Loucy (cell line): ENCODE measurements around the gene FZD8.

Experiments
- H2AFZ ChIP-seq: fragments of 200-600 bp; sonication (generic); 2 replicates; pipeline ENCODE4 v1.6.0; 2016; ENCODE audit warnings: antibody characterized with exemption, mild to moderate bottlenecking, low read length, moderate library complexity
- H3F3A ChIP-seq: fragments of 200-600 bp; 2 replicates; pipeline ENCODE4 v1.6.0; 2016; ENCODE audit warnings: antibody characterized with exemption, low read depth, mild to moderate bottlenecking
- H3K27me3 ChIP-seq: fragments of 200-600 bp; sonication (generic); 2 replicates; pipeline ENCODE4 v1.6.1; 2014; ENCODE audit warnings: low read length, mild to moderate bottlenecking; ENCODE audit not compliant: insufficient read depth, poor library complexity, severe bottlenecking
- H3K36me3 ChIP-seq: fragments of 200-600 bp; sonication (generic); 2 replicates; pipeline ENCODE4 v1.6.1; 2016; ENCODE audit warnings: low read length; ENCODE audit not compliant: insufficient read depth
- H3K4me1 ChIP-seq: fragments of 200-600 bp; sonication (generic); 2 replicates; pipeline ENCODE4 v1.5.1; 2014; ENCODE audit warnings: low read length, mild to moderate bottlenecking; ENCODE audit not compliant: insufficient read depth, poor library complexity, severe bottlenecking
- H3K4me2 ChIP-seq: fragments of 200-600 bp; sonication (generic); 2 replicates; pipeline ENCODE4 v1.6.0; 2014; ENCODE audit warnings: antibody characterized with exemption, low read length, low read depth, mild to moderate bottlenecking; ENCODE audit not compliant: poor library complexity, severe bottlenecking
- H3K4me3 ChIP-seq: fragments of 200-600 bp; sonication (generic); 2 replicates; pipeline ENCODE4 v1.5.1; 2014; ENCODE audit warnings: low read length, mild to moderate bottlenecking, mixed read lengths; ENCODE audit not compliant: poor library complexity, severe bottlenecking
- H3K79me2 ChIP-seq: fragments of 200-600 bp; sonication (generic); 2 replicates; pipeline ENCODE4 v1.6.1; 2014; ENCODE audit warnings: low read length; ENCODE audit not compliant: insufficient read depth
- H3K9ac ChIP-seq: fragments of 200-600 bp; sonication (generic); 2 replicates; pipeline ENCODE4 v1.6.0; 2014; ENCODE audit warnings: mild to moderate bottlenecking, low read depth, low read length, moderate library complexity; ENCODE audit not compliant: poor library complexity, severe bottlenecking
- H3K9me2 ChIP-seq: fragments of 200-600 bp; sonication (generic); replicated peaks from 2 replicates; pipeline ENCODE4 v1.6.1; 2016; ENCODE audit warnings: low read depth, low read length, mixed read lengths
- H3K9me3 ChIP-seq: fragments of 200-600 bp; sonication (generic); 2 replicates; pipeline ENCODE4 v1.6.1; 2014; ENCODE audit warnings: mild to moderate bottlenecking, antibody characterized with exemption, low read length, low read depth; ENCODE audit not compliant: insufficient read depth
- H4K20me1 ChIP-seq: fragments of 200-600 bp; sonication (generic); 2 replicates; pipeline ENCODE4 v1.6.0; 2014; ENCODE audit warnings: antibody characterized with exemption, low read length, mild to moderate bottlenecking; ENCODE audit not compliant: insufficient read depth, poor library complexity, severe bottlenecking
- CTCF ChIP-seq: fragments of 200-600 bp; sonication (generic); conservative IDR thresholded peaks from 2 replicates; pipeline ENCODE4 v1.5.1; 2014; ENCODE audit warnings: mild to moderate bottlenecking, antibody characterized with exemption, low read length
- EZH2phosphoT487 ChIP-seq: fragments of 200-600 bp; IDR thresholded peaks from 2 replicates; pipeline ENCODE4 v1.6.1; 2018; ENCODE audit warnings: antibody characterized with exemption, mild to moderate bottlenecking, moderate library complexity, borderline replicate concordance

Gene FZD8

GRCh38 chr10:35633006-35633980 is 8.8 kb downstream of the FZD8 start:
- H3K9me2 ChIP-seq, result no peaks in the 10 kb centered on the region
- H3K79me2 ChIP-seq, result no peaks in the 10 kb centered on the region
- no peaks in the 10 kb centered on the region for H4K20me1 ChIP-seq
- H3K9me3 ChIP-seq, result no peaks in the 10 kb centered on the region
- no peak overlapping the region for H3K4me3 ChIP-seq
- no peaks in the 10 kb centered on the region for H3F3A ChIP-seq
- H3K36me3 ChIP-seq, result no peaks in the 10 kb centered on the region
- no peaks in the 10 kb centered on the region for H3K27me3 ChIP-seq
- H3K9ac ChIP-seq, result no peak overlapping the region
- H3K4me1 ChIP-seq, result no peaks in the 10 kb centered on the region
- no peak for TF ChIP-seq CTCF
- H2AFZ ChIP-seq, result no peak overlapping the region
- H3K4me2 ChIP-seq, result no peak overlapping the region

- Histone ChIP-seq H3K9me3 (no peaks in the 10 kb centered on the region), H3K4me2 (no peak overlapping the region), H3K79me2 (no peaks in the 10 kb centered on the region), H4K20me1 (no peaks in the 10 kb centered on the region), H3F3A (no peaks in the 10 kb centered on the region), H3K27me3 (no peaks in the 10 kb centered on the region), H3K36me3 (no peaks in the 10 kb centered on the region), H3K9me2 (no peaks in the 10 kb centered on the region), H3K9ac (no peak overlapping the region), H3K4me1 (no peaks in the 10 kb centered on the region), H3K4me3 (no peak overlapping the region), H2AFZ (no peak overlapping the region)
- peak; percentile 35; the same call in 1 of the 2 replicates for TF ChIP-seq CTCF
- TF ChIP-seq EZH2phosphoT487, result no peak
These were observed 10.1 kb downstream of the FZD8 start for GRCh38 chr10:35632027-35632426.

GRCh38 chr10:35631404-35631803 is 10.7 kb downstream of the FZD8 start:
- TF ChIP-seq EZH2phosphoT487 (no peak), CTCF (no peak)
- Histone ChIP-seq H3K4me2 (no peak overlapping the region), H3K9ac (no peak overlapping the region), H3K4me3 (no peak overlapping the region), H3K27me3 (no peaks in the 10 kb centered on the region), H3K4me1 (no peaks in the 10 kb centered on the region), H4K20me1 (no peaks in the 10 kb centered on the region), H3F3A (no peaks in the 10 kb centered on the region), H3K9me3 (no peaks in the 10 kb centered on the region), H2AFZ (no peak overlapping the region), H3K9me2 (no peaks in the 10 kb centered on the region), H3K36me3 (no peaks in the 10 kb centered on the region), H3K79me2 (no peaks in the 10 kb centered on the region)
